ENCODE data around the gene TBX5.

TBX5 gene

GRCh38 chr12:114397978-114398881, 7.7 kb downstream of the TBX5 start:
- TF ChIP-seq CTCF (IDR thresholded peaks at IDR 0.05; ENCODE audit: extremely low read depth, insufficient read depth, missing control alignments), result no peak
- no peak for DNase-seq (ENCODE audit: low spot score)
- in situ Hi-C loops (cut with MboI; ENCODE audit: low pct_unique_long_range_greater_than_20kb, low sequenced_read_pairs, unreplicated experiment), result no loop called here

DNA sequence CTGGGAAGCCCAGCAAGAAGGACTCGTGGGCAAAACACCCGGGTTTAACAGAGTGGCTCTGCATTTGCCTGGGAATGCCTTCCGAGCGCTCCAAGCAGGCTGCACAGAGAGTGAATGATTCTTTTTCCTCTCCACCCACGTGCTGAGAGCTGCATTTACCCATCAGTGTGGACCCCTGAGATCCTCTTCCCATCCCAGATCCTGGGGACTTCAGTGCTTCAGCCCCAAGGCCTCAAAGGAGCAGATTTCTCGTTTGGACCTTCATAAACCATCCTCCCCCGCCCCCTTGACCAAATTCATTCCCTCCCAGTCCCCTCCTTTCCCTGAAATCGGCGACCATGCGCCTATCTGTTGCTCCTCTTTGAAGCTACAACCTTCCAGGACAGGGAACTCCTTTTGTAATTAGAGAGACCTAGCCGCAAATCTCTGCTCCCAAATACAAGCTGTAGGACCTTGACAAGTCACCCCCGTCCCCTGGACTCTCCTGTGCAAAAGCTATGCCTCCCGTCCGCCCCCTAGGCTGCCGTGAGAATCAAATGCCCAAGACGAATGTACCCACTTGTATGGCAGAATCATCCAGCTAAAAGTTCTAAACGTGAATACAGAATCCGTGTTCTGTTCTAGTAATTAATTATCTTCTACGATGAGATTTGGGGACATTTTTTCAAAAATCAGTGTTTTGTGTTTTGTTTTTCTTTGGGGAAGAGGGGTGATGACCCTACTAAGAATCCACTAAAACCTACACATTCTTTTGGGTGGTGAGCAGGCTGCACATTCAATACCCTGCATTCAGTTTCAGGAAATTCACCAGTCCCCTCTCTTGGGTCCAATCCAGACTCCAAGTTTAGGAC, 8.8 kb downstream of the TBX5 start:
- in situ Hi-C loops (cut with MboI; ENCODE audit: low pct_unique_long_range_greater_than_20kb, low sequenced_read_pairs, unreplicated experiment), result no loop called here
- DNase-seq (ENCODE audit: low spot score), result no peak
- TF ChIP-seq CTCF (IDR thresholded peaks at IDR 0.05; ENCODE audit: extremely low read depth, insufficient read depth, missing control alignments), result no peak

GRCh38 chr12:114396153-114396868, 9.6 kb downstream of the TBX5 start:
- no peak for TF ChIP-seq CTCF (IDR thresholded peaks at IDR 0.05; ENCODE audit: extremely low read depth, insufficient read depth, missing control alignments)
- peak; percentile 20 for DNase-seq (ENCODE audit: low spot score)
- in situ Hi-C loops (cut with MboI; ENCODE audit: low pct_unique_long_range_greater_than_20kb, low sequenced_read_pairs, unreplicated experiment), result no loop called here

GRCh38 chr12:114395755-114396152, 10.2 kb downstream of the TBX5 start:
- in situ Hi-C loops (cut with MboI; ENCODE audit: low pct_unique_long_range_greater_than_20kb, low sequenced_read_pairs, unreplicated experiment), result no loop called here
- no peak for DNase-seq (ENCODE audit: low spot score)
- TF ChIP-seq CTCF (IDR thresholded peaks at IDR 0.05; ENCODE audit: extremely low read depth, insufficient read depth, missing control alignments), result no peak

DNA sequence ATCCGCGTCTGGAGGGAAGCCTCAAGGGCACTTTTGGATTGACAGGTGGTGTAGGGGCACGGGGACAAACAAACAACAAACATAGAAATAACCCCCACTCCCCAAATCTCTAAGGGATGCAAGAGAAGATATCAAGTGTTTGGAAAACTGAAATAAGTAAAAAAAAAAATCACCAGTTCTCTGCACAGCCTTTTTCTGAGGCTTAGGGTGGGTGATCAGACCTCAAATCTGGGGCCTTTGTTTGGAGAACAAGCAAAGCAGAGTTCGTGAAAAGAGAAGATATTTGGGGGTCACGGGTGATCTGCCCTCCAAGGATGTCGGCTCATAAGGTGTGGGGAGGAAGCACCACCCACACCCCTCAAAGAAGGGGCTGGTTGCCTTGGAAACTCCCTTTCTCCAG, 10.7 kb downstream of the TBX5 start:
- no peak for DNase-seq (ENCODE audit: low spot score)
- no peak for TF ChIP-seq CTCF (IDR thresholded peaks at IDR 0.05; ENCODE audit: extremely low read depth, insufficient read depth, missing control alignments)
- in situ Hi-C loops (cut with MboI; ENCODE audit: low pct_unique_long_range_greater_than_20kb, low sequenced_read_pairs, unreplicated experiment), result no loop called here

GRCh38 chr12:114393569-114393968, 12.4 kb downstream of the TBX5 start:
- no peak for DNase-seq (ENCODE audit: low spot score)
- TF ChIP-seq CTCF (IDR thresholded peaks at IDR 0.05; ENCODE audit: extremely low read depth, insufficient read depth, missing control alignments), result no peak
- in situ Hi-C loops (cut with MboI; ENCODE audit: low pct_unique_long_range_greater_than_20kb, low sequenced_read_pairs, unreplicated experiment), result no loop called here
